Erythroblast (primary cell): ENCODE data around the gene GOLGA8T.
"Not testable (repeated sequence)": the region's sequence is repeated elsewhere in the genome, so short reads cannot be mapped to it uniquely, and the experiment has no call there.

ENCODE experiments used
- GATA1 ChIP-seq: IDR thresholded peaks from 2 replicates; pipeline ENCODE4 v1.6.1; 2011; ENCODE audit warnings: low read depth, mild to moderate bottlenecking, control low read depth, low read length, moderate library complexity
- POLR2A ChIP-seq: IDR thresholded peaks from 2 replicates; pipeline ENCODE4 v1.6.1; 2011; ENCODE audit warnings: mild to moderate bottlenecking, low read length

DNA sequence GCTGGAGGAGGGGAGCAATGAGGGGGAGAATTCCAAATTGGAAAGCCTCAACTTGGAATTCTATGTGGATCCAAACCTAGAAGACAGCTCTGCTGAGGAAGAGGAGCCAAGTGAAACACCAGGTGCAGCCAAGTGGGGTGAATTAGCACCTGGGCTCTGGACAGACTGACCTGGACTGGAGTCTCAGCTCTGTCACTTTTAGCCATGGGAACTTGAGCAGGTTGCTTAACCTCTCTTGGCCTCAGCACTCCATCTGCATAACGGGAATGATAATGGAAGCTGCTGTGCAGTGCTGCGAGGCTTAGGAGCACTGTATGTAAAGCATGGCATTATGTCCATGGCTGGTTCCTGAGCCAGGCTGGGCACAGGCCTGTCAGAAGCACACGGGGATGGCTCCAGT is 41.8 kb downstream of the GOLGA8T start:
- not testable (repeated sequence) for TF ChIP-seq POLR2A, GATA1
